HG02623 (cell line): ENCODE results near the gene ACOX3.

Source experiments
- ATAC-seq: cut with Tn5 transposase; IDR thresholded peaks from one replicate; pipeline ENCODE4 v1.9.1; 2021; ENCODE audit warnings: moderate library complexity; ENCODE audit not compliant: unreplicated experiment

The ACOX3 gene

DNA sequence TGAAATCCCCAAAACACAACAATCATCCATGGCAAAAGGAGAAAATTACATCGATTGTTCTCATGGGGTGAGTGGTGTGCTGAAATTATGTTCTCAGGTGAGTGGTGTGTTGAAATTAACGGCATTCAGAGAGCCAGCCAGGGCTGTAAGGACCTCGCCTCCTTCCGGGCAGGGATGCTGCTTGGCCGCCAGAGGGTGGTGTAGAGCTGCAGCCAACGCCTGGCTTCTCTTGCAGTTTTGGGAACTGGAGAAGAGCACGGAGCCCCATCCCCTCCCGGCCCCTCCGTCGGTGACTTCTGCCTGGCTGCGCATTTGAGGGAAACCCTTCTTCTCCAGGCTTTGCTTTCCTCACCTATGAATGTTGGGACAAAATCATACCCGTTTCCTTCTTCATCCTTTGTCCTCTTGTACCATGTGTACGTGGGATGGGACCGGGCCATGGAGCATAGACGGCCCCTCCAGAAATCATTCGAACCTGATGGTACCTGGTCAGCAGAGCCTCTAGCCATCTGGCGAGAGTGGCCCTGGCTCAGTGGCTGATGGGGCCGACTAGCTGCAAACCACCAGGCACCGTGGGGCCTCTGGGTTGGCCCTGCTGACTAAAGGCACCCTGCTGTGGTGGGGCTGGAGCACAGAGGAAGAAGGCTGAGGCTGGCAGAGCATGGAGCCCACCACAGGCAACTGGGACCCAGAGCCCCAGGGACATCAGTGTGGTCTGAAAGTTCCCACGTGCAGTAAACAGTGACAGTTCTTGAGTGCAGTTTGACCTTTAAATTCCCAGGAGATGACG, 28.4 kb upstream of the ACOX3 start:
- ATAC-seq = peak; percentile 56

DNA sequence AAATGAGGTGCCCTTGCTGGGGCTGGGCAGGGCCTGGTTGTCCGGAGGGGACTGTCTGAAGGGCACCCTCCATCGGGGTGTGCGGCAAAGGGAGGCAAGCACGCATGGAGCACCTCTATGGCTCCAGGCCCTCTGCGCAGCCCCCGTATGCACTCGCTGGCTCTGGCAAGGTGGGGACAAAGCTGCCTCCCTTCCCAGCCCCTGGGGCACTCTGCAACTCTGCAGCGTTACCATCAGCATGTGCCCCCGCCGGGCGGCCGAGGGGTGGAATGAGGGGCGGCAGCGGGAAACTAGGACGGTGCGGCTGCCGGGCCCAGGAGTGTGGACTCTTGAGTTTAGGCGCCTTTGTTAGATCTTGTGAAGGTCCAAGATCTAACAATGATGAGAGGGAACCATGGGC, 26.5 kb upstream of the ACOX3 start:
- ATAC-seq = no peak

DNA sequence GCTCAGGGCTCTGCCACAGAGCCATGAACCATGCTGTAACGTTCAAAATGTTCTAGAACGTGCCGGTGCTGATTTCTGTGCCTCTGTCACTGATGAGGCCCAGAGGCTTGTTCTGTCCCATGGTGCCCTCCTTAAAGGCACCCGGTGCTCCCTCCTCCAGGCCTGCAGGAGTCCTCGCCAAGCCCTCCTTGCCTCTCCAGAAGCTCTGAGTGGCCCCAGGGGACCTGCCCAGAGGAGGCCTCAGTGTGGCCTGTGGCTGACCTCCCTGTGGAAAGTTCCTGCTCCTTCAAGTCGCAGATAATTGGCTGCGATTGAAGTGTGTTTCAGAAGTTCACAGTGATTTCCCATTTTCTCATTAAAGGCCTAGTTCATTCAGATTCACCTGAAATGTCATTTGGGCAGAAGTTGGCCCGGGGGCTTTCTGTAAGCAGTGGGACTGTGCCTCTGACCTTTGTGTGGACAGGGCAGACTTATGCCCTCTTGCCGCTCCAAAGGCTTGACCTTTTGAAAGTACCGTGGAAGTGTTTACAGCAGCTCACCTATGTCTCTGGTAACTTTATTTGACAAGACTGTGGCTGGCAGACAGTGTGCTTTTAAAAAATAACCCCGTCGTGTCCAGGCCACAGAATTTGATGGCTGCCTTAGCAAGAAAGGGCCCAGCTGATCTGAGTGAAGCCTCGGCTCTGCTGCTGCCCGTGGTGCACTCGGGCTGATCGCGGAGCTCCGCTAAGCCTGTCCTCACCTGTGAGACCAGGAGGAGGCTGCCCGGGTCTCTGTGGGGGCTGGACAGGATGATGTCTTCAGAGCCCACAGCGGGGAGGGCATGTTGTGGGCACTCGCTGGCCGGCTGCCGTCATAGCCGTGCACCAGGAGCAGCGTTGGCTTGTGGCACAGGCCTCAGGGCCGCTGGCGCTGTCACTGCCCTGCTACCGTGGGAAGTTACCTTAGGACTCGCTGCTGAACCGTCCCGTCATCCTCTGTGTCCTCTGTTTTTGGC, 25.4 kb upstream of the ACOX3 start:
- no peak for ATAC-seq

DNA sequence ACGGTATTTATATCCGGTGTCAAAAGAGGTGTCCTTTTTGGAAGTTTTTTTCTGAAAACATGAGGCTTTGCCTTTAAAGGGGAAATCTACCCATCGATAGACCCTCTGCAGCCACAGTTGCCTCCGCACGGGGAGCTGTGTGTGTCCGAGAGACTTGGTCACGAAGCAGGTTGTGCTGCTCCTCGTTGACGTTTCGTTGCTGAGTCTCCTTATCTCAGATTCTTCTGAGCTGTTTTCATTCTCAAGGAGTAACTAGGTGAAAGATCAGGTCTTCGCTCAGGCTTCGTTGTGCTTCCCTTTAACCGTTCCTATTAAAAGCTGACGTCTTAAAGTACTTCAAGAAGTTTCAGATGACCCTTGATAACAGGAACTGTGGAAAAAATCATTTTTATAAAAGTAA, 23.9 kb upstream of the ACOX3 start:
- ATAC-seq = no peak

DNA sequence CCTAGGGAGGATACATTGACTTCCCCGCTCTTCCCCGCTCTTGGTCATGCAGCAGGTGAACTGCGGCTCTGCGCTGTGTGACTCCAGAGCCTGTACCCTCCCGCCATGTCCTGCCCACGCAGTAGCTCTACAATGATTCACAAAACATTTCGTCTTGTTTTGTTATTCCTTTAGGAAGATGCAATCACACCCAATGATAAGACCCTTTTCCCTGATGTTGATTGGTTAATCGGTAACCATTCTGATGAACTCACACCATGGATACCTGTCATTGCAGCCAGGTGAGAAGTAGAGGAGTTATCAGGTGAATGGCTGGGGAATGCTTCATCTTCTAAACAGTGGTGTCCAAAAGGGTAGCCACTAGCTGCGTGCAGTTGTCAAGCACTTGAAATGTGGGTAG, 23.3 kb upstream of the ACOX3 start:
- ATAC-seq = no peak

DNA sequence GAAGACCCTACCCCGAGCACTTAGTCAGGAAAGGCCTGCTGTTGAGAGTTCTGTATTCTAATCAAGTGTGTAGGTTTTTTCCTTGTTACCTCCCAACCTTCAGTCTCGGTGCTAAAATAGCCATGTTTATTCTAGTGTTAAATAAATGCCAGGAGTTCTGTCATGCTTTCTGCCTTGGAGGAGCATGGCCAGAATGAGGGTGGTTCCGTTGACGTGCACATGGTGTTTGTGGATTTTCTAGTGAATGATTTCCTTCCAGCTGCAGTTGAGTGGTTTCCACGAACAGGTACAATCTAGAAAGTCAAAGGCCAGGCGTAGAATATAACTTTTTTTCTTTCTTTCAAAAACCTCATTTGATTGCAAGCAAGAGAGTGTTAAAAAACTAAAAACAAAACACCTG, 21.1 kb upstream of the ACOX3 start:
- no peak for ATAC-seq

DNA sequence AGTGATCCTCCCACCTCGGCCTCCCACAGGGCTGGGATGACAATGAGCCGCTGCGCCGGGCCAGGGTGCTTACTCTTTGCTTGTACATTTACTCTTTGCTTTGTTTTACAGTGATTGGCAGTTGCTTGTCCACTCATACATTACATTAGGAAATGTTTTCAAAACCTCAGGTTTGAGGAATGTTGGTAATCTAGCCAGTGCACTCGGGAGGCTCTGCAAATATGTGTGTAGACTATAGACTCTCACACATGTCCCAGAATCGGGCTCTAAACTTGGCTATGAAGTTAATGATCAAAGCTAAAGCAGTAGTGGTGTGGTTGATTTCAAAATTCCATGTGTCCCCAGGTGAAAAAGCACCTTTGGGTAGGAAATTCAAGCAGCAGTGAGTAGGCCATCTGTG, 20.6 kb upstream of the ACOX3 start:
- no peak for ATAC-seq

DNA sequence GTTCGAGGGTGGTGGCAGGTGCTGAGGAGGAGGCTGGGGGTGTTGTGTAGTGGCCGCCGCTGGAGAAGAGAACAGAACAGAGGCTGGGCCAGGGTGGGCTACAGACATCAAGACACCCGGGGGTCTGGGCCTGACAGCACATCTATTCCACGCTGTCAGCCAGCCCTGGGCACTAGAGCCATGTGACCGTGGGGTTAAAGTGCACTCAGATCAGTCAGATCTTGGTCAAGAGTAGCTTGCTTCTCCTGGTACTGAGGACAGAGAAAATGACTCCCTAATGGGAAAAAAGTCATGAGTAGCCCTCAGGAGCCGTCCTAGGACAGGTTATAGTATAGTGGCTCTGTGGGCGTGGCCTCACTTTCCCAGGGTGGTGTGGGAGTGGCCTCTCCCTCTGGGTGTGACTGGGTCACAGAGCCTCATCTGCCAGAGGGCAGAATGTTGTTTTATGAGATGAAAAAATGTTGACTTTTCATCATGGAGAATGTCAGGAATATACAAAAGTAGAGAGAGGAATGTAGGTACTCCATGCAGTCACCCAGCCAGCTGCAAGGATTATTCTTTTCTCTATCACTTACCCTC, 19.4 kb upstream of the ACOX3 start:
- ATAC-seq = no peak

DNA sequence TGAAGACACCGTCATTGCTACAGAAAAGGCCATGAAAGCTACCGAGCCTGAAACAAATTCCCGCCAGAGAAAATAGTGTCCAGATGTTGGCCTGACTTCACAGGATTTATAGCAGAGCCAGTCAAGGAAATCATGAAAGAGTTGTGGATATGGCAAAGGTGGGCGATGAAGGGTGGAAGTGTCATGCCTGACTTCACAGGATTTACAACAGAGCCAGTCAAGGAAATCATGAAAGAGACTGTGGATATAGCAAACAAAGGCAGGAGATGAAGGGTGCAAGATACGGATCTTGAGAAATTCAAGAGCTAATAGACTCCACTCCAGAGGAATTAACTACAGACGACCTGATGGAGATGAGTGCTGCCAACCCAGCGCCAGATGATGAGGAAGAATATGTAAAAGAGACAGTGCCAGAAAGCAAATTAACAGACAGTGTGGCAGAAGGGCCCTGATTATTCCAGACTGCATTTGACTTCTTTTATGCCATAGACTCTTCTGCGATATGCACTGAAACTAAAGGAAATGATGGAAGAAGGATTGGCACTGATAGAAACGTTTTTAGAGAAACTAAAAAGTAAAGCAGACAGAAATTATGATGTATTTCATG, 17.2 kb upstream of the ACOX3 start:
- ATAC-seq = no peak

DNA sequence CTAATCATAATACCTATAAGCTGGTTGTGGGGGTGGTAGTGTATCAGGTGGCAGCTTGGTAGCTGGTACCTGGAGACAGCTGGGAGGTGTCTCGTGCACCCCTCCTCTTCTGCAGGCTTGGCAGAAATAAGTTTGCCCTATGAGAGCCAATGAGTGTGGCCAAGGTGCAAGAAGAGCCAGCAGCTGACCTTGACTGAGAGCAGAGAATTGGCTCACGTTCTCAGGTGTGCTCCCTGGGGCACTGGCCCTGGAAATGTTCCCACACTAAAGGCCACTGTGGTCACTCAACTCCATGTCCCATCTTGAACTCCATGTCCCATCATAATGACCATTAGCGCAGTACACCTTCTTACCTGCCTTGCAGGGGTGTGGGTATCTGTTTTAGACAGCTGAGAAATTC, 13.4 kb upstream of the ACOX3 start:
- ATAC-seq = no peak

DNA sequence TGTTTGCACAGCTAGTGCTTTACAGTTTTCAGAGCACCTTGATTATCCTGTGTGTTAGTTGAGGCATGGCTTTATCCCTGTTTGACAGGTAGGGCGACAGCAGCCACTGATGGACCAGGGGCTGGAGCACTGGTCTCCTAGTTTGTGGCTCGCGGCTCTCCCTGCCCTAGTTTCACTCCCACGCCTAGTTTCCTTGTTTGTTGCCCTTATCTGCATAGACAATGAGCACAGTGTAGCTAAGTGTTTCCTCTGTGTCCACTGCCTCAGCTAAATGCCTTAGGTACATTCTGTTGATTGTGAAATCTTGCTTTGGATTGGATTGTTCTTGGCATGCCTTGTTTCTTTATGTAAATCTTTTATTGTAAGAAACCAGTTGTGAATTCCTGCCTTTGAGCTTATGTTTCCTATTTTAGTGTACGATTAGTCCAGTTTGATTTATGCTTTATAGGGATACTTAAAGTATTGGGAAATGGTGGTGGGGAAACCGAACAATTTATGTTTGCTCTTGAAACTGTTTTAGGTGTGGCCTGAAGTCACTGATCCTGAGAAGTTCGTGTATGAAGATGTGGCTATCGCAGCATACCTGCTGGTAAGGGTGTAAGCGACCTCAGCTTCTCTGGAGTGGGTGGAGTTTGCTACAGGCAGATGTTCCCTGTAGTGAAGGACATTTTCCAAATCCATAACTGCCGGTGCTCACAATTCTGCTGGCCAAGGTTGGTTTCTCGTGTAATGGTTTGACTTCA, 11.1 kb upstream of the ACOX3 start:
- ATAC-seq = no peak

DNA sequence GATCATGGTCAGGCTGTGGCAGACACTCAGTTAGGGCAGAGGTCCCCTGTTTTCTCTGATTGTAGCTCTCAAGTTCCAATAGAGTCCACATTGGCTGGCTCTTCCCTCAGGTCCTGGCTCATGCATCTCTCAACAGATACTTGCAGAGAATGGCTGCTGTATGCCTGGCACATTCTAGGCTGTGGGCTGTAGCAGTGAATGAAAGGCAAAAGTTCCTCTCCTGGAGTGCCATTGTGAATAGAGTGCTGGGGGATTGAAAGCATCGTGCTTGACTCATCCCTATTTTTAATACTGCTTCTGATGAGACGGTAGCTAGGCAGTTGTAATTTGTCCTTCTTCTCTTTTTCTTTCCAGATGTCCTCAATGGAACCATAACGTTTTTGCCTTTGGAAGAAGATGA, 5.6 kb upstream of the ACOX3 start:
- no peak for ATAC-seq

DNA sequence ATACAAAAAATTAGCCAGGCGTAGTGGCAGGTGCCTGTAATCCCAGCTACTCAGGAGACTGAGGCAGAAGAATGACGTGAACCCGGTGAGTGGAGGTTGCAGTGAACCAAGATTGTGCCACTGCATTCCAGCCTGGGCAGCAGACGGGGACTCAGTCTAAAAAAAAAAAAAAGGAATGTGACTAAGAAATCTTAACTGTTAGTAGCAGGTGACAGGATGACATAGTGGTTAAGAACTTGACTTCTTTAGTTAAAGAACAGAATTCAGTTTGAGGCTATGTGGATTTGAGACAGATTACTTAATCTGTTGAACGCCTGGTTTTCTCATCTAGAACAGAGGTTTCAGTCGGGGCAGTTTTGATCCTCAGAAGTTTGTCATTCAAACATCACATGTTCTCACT, 3.3 kb upstream of the ACOX3 start:
- ATAC-seq = no peak

DNA sequence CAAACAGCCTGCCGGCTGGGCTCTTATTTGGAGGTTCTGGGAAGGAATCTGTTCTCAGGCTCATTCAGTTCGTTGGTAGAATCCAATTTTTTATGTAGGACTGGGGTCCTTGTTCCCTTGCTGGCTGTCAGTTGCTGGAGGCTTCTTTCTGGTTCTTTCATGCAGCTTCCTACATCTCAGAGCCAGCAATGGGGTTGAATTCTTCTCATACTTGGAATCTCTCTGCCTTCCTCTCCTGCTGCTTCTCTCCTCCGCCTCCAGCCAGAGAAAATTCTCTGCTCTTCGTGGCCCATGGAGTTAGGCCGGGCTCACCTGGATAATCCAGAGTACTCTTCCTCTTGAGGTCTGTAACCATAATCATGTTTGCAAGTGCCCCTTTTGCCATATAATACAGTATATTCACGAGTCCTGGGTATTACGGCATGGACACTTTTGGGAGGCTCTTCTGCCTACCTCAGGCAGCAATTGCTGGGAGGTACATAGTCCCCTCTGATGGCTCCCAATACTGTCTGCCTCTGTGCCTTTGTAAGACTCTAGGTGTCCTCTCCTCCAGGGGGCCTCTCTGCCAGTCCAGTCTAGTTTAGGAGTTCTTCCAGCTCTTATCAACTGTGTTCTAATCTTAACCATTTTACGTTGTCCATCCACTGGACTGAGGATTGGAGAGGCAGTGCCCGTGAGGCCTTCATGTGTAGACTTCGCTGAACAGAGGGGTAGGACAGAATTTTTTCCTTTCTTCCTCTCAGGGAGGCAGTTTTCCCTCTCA, 2.3 kb upstream of the ACOX3 start:
- ATAC-seq = no peak

DNA sequence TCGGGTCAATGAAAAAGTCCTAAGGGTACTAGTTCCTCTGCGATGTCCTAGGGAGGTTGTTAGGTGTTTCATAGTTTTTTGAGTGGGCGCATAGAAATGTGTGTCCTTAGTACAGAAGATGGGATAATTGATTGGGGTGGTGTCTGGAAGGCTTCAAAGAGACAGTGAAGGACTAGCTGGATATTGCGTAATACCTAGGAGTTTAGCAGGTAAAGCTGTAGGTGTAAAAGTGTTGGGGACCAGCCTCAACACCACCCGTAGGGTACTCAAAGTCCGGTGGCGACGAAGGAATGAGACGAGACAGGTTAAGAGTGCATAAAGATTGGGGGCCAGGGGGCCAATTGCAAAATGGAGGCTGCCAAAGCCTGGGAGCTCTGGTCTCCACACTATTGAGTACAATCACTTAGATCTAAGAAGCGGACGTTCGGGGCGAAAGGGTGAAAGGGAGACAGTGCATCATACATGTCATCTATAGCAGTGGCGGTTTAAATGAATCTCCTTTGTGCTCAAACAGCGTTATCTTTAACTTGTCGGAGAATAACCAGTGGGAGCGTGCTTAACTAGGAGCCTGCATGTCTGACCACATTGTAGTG, 1.1 kb upstream of the ACOX3 start:
- no peak for ATAC-seq

DNA sequence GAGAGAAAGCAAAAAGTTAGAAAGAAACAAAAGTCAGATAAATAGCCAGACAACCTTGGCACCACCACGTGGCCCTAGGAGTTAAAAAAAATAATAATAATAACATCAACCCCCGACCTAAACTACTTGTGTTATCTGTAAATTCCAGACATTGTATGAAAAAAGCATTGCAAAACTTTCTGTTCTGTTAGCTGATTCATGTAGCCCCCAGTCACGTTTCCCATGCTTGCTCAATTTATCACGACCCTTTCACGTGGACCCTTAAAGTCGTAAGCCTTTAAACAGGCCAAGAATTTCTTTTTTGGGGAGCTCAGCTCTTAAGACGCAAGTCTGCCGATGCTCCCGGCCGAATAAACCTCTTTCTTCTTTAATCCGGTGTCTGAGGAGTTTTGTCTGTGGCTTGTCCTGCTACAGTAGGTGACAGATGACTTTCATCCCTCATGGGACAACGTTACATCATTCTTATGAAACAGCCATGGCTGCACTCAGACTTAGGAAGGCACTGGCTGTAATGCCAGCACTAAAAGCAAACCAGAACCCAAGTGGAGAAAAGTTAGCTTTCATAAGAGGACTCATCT, 520 bp downstream of the ACOX3 start:
- ATAC-seq = peak; percentile 15

DNA sequence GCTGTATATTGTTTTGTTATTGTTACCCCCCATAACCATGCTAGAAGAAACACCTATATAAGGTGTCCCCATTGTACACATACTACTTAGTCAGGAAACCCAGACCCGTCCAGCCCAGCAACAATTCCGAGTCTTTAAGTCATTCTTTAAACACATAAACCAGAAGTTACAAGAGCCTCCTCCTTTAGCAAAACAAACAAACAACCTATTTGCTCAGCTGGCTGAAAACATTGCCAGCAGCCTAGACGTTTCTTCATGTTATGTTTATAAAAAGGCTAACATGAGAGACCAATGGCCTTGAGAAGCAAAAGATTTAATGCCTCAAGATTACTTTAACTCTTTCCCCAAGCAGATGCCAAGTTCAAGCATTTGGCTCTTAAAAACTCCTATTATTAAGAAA, 1.4 kb downstream of the ACOX3 start:
- no peak for ATAC-seq

DNA sequence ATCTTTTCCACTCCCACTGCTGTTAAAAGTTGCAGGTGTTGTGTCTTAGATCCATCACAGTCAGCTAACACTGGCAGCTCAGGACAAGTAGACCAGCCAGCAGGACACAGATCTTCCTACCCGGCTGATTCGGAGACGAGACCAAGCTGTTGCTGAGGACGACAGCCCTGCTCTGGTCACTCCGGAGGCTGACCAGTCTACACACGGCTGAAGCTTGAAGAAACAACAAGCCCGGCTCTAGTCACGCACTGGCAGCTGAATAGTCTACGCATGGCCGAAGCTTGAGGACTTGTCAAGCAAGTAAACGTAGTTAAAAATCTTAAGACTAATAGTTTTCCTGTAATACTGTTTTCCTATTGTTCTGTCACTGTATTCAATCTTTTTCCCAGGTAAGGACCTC, 1.8 kb downstream of the ACOX3 start:
- ATAC-seq = no peak

DNA sequence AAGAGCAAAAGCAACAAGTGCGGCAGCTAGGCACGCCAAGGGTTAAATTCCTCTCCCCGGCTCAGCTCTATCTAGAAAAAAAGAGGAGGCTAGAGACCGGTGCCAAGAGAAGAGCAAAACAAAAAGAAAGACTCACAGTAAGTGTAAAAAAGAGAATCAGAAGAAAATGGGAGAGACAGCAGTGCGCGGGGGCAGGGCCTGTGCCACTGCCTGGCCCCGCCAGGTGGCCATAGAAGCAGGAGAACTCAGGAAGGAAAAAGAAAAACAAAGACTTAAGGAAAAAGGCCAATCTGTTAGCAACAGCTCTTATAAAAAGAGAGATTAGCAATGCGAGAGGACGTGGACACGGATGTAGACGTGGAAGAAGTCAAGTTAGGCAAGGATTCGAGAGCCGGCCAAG, 3.2 kb downstream of the ACOX3 start:
- ATAC-seq = no peak
